ENCODE measurements around the gene SOX11. TPM values are rescaled to one million over a fixed set of nuclear protein-coding genes. Genes with fewer than 3 reads are reported as not detected.

SOX11 gene
- total and polyA plus RNA-seq, 2 donors (not counting 1 experiment from before 2014, with no cell fraction given): 0.01 TPM; not detected in 1

GRCh38 chr2:5748391-5748790 lies 56.2 kb downstream of the SOX11 start:
- Histone ChIP-seq H4K20me1 (ENCODE audit: control insufficient read depth, insufficient read depth, low read length, poor library complexity, severe bottlenecking) (no peaks in the 10 kb centered on the region), H3K9ac (ENCODE audit: low read length) (no peak overlapping the region), H3K4me1 (ENCODE audit: control insufficient read depth in 2 of 2, insufficient read depth in 2 of 2, low read length in 2 of 2) (no peaks in the 10 kb centered on the region), H3K27ac (ENCODE audit: low read length in 2 of 2) (no peak overlapping the region), H3K36me3 (replicated peaks in 1 of 2; ENCODE audit: control extremely low read depth in 1 of 2, control insufficient read depth in 1 of 2, extremely low read depth in 1 of 2, insufficient read depth in 2 of 2, low read length in 1 of 2) (no peaks in the 10 kb centered on the region), H2AFZ (ENCODE audit: insufficient read depth, low read depth, low read length, poor library complexity, severe bottlenecking) (no peak overlapping the region), H3K79me2 (ENCODE audit: control insufficient read depth, insufficient read depth, low read length) (no peaks in the 10 kb centered on the region), H3K27me3 (replicated peaks in 1 of 4; ENCODE audit: control extremely low read depth in 1 of 4, control insufficient read depth in 3 of 4, insufficient read depth in 4 of 4, low read length in 3 of 4) (no peaks in the 10 kb centered on the region), H3K4me3 (ENCODE audit: control extremely low read depth in 1 of 5, extremely low read depth in 1 of 5, insufficient read depth in 1 of 5, low read depth in 2 of 5, low read length in 4 of 5) (no peak overlapping the region), H3K9me3 (ENCODE audit: control extremely low read depth in 1 of 3, control insufficient read depth in 2 of 3, insufficient read depth in 1 of 3, low read length in 2 of 3) (peaks cover 0 to 3% (median 0%) of the 10 kb centered on the region in 3 donors), H3K4me2 (replicated peaks; ENCODE audit: low read depth, low read length, poor library complexity, severe bottlenecking) (no peak overlapping the region)
- no peak for ATAC-seq (ENCODE audit: low read depth)
- WGBS (ENCODE audit: insufficient coverage): 100% methylated on average over 2 of the region's 2 CpGs
- POLR2A ChIA-PET: no interaction called here
- Mint-ChIP-seq H3K27me3 (no peaks in the 10 kb centered on the region), H3K27ac (no peak overlapping the region), H3K4me3 (no peak overlapping the region), H3K4me1 (no peaks in the 10 kb centered on the region), H3K9me3 (ENCODE audit: insufficient read depth) (no peaks in the 10 kb centered on the region)
- CTCF ChIA-PET: no interaction called here
- intact Hi-C loops (cut with micrococcal nuclease): no loop called here
- no peak for TF ChIP-seq EZH2 (IDR thresholded peaks at IDR 0.05; ENCODE audit: borderline replicate concordance, insufficient read depth, low read depth, low read length, poor library complexity, severe bottlenecking)
- TF ChIP-seq, protein P1, sequence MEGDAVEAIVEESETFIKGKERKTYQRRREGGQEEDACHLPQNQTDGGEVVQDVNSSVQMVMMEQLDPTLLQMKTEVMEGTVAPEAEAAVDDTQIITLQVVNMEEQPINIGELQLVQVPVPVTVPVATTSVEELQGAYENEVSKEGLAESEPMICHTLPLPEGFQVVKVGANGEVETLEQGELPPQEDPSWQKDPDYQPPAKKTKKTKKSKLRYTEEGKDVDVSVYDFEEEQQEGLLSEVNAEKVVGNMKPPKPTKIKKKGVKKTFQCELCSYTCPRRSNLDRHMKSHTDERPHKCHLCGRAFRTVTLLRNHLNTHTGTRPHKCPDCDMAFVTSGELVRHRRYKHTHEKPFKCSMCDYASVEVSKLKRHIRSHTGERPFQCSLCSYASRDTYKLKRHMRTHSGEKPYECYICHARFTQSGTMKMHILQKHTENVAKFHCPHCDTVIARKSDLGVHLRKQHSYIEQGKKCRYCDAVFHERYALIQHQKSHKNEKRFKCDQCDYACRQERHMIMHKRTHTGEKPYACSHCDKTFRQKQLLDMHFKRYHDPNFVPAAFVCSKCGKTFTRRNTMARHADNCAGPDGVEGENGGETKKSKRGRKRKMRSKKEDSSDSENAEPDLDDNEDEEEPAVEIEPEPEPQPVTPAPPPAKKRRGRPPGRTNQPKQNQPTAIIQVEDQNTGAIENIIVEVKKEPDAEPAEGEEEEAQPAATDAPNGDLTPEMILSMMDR (IDR thresholded peaks at IDR 0.05): no peak
- no peak for DNase-seq

GRCh38 chr2:5748946-5749345 lies 56.8 kb downstream of the SOX11 start:
- Mint-ChIP-seq H3K9me3 (ENCODE audit: insufficient read depth) (no peaks in the 10 kb centered on the region), H3K27me3 (no peaks in the 10 kb centered on the region), H3K4me3 (no peak overlapping the region), H3K4me1 (no peaks in the 10 kb centered on the region), H3K27ac (no peak overlapping the region)
- Histone ChIP-seq H3K4me1 (ENCODE audit: control insufficient read depth in 2 of 2, insufficient read depth in 2 of 2, low read length in 2 of 2) (no peaks in the 10 kb centered on the region), H2AFZ (ENCODE audit: insufficient read depth, low read depth, low read length, poor library complexity, severe bottlenecking) (no peak overlapping the region), H3K27ac (ENCODE audit: low read length in 2 of 2) (no peak overlapping the region), H3K4me2 (replicated peaks; ENCODE audit: low read depth, low read length, poor library complexity, severe bottlenecking) (no peak overlapping the region), H3K79me2 (ENCODE audit: control insufficient read depth, insufficient read depth, low read length) (no peaks in the 10 kb centered on the region), H4K20me1 (ENCODE audit: control insufficient read depth, insufficient read depth, low read length, poor library complexity, severe bottlenecking) (no peaks in the 10 kb centered on the region), H3K27me3 (replicated peaks in 1 of 4; ENCODE audit: control extremely low read depth in 1 of 4, control insufficient read depth in 3 of 4, insufficient read depth in 4 of 4, low read length in 3 of 4) (no peaks in the 10 kb centered on the region), H3K36me3 (replicated peaks in 1 of 2; ENCODE audit: control extremely low read depth in 1 of 2, control insufficient read depth in 1 of 2, extremely low read depth in 1 of 2, insufficient read depth in 2 of 2, low read length in 1 of 2) (no peaks in the 10 kb centered on the region), H3K9ac (ENCODE audit: low read length) (no peak overlapping the region), H3K9me3 (ENCODE audit: control extremely low read depth in 1 of 3, control insufficient read depth in 2 of 3, insufficient read depth in 1 of 3, low read length in 2 of 3) (peaks cover 0 to 3% (median 0%) of the 10 kb centered on the region in 3 donors), H3K4me3 (ENCODE audit: control extremely low read depth in 1 of 5, extremely low read depth in 1 of 5, insufficient read depth in 1 of 5, low read depth in 2 of 5, low read length in 4 of 5) (no peak overlapping the region)
- CTCF ChIA-PET: no interaction called here
- no peak for TF ChIP-seq EZH2 (IDR thresholded peaks at IDR 0.05; ENCODE audit: borderline replicate concordance, insufficient read depth, low read depth, low read length, poor library complexity, severe bottlenecking)
- TF ChIP-seq, protein P1 (IDR thresholded peaks at IDR 0.05): no peak
- POLR2A ChIA-PET: no interaction called here
- DNase-seq (no peak), ATAC-seq (ENCODE audit: low read depth) (no peak)
- intact Hi-C loops (cut with micrococcal nuclease): no loop called here
- 100% methylated on average over 3 of the region's 4 CpGs for WGBS (ENCODE audit: insufficient coverage)
